GM23338 (cell line): ENCODE measurements around the gene RNF112. TPM values are rescaled to one million over a fixed set of nuclear protein-coding genes. Genes with fewer than 3 reads are reported as not detected.

Source experiments
- ATAC-seq: fragments of 200-7000 bp; cut with Tn5 transposase; 3 replicates; pipeline ENCODE4 v1.9.1; 2020
- DNase-seq: peaks from one replicate; pipeline ENCODE4 v3.0.0-alpha.2; 2015; ENCODE audit warnings: low spot score
- H2AFZ ChIP-seq: fragments of 200-600 bp; sonication (generic); 2 replicates; pipeline ENCODE4 v1.8.0; 2016; ENCODE audit warnings: antibody characterized with exemption, mild to moderate bottlenecking, moderate library complexity
- H3F3A ChIP-seq: fragments of 200-600 bp; sonication (generic); replicated peaks from 2 replicates; pipeline ENCODE4 v1.8.0; 2017; ENCODE audit warnings: antibody characterized with exemption, mixed run types, low read depth
- H3K27ac ChIP-seq: fragments of 200-600 bp; sonication (generic); 2 replicates; pipeline ENCODE4 v1.6.1; 2016; ENCODE audit warnings: low read depth
- H3K27me3 ChIP-seq: fragments of 200-600 bp; sonication (generic); 2 replicates; pipeline ENCODE4 v1.8.0; 2016; ENCODE audit warnings: mild to moderate bottlenecking, mixed run types, moderate library complexity; ENCODE audit not compliant: insufficient read depth
- H3K36me3 ChIP-seq: fragments of 200-600 bp; sonication (generic); 2 replicates; pipeline ENCODE4 v1.8.0; 2016; ENCODE audit warnings: mild to moderate bottlenecking; ENCODE audit not compliant: insufficient read depth
- H3K4me1 ChIP-seq: fragments of 200-600 bp; sonication (generic); 2 replicates; pipeline ENCODE4 v1.8.0; 2016; ENCODE audit warnings: mild to moderate bottlenecking, moderate library complexity; ENCODE audit not compliant: insufficient read depth
- H3K4me2 ChIP-seq: fragments of 200-600 bp; sonication (generic); 2 replicates; pipeline ENCODE4 v1.7.1; 2017; ENCODE audit warnings: mixed run types
- H3K4me3 ChIP-seq: fragments of 200-600 bp; sonication (generic); 2 replicates; pipeline ENCODE4 v1.6.1; 2016; ENCODE audit warnings: mixed run types
- H3K79me2 ChIP-seq: fragments of 200-600 bp; sonication (generic); replicated peaks from 2 replicates; pipeline ENCODE4 v1.8.0; 2017; ENCODE audit warnings: mild to moderate bottlenecking; ENCODE audit not compliant: insufficient read depth
- H3K9me2 ChIP-seq: fragments of 200-600 bp; sonication (generic); 2 replicates; pipeline ENCODE4 v1.8.0; 2017; ENCODE audit not compliant: insufficient read depth
- H4K20me1 ChIP-seq: fragments of 200-600 bp; sonication (generic); replicated peaks from 2 replicates; pipeline ENCODE4 v1.8.0; 2017; ENCODE audit warnings: mild to moderate bottlenecking; ENCODE audit not compliant: insufficient read depth
- H3K27ac Mint-ChIP-seq: 2 replicates; pipeline ENCODE4 v1.8.0; 2020; ENCODE audit warnings: inconsistent platforms, mild to moderate bottlenecking, moderate library complexity, mixed read lengths
- H3K27me3 Mint-ChIP-seq: 3 replicates; pipeline ENCODE4 v1.8.0; 2022; ENCODE audit warnings: low read depth, mild to moderate bottlenecking, moderate library complexity, mixed read lengths, inconsistent platforms; ENCODE audit not compliant: insufficient read depth, poor library complexity
- H3K36me3 Mint-ChIP-seq: 3 replicates; pipeline ENCODE4 v1.8.0; 2021; ENCODE audit warnings: low read depth, mild to moderate bottlenecking, inconsistent platforms, moderate library complexity, mixed read lengths
- H3K4me1 Mint-ChIP-seq: 3 replicates; pipeline ENCODE4 v1.8.0; 2020; ENCODE audit warnings: mild to moderate bottlenecking, inconsistent platforms, mixed read lengths
- H3K4me3 Mint-ChIP-seq: 3 replicates; pipeline ENCODE4 v1.8.0; 2021; ENCODE audit warnings: moderate library complexity, mild to moderate bottlenecking, inconsistent platforms, mixed read lengths
- H3K9me3 Mint-ChIP-seq: 3 replicates; pipeline ENCODE4 v1.8.0; 2020; ENCODE audit warnings: moderate library complexity, mild to moderate bottlenecking, inconsistent platforms, mixed read lengths
- CREB1 ChIP-seq: fragments of 250-450 bp; sonication (Bioruptor Pico); IDR thresholded peaks from 2 replicates; pipeline ENCODE4 v1.5.0; 2020; ENCODE audit warnings: low read depth, mild to moderate bottlenecking, moderate library complexity
- EZH2 ChIP-seq: fragments of 200-600 bp; sonication (generic); IDR thresholded peaks from one replicate; pipeline ENCODE4 v1.8.0; 2017; ENCODE audit warnings: antibody characterized with exemption, mild to moderate bottlenecking, low read depth; ENCODE audit not compliant: unreplicated experiment
- EZH2phosphoT487 ChIP-seq: fragments of 200-600 bp; sonication (generic); IDR thresholded peaks from one replicate; pipeline ENCODE4 v1.8.1; 2018; ENCODE audit warnings: antibody characterized with exemption; ENCODE audit not compliant: unreplicated experiment
- JUNB ChIP-seq: IDR thresholded peaks from one replicate; pipeline ENCODE4 v1.6.1; 2016; ENCODE audit warnings: antibody characterized with exemption; ENCODE audit not compliant: unreplicated experiment
- NANOG ChIP-seq: IDR thresholded peaks from 2 replicates; pipeline ENCODE4 v1.6.1; 2016; ENCODE audit warnings: antibody characterized with exemption, borderline replicate concordance
- POLR2AphosphoS5 ChIP-seq: IDR thresholded peaks from 2 replicates; pipeline ENCODE4 v1.6.1; 2016; ENCODE audit warnings: antibody characterized with exemption, low read depth
- STAT1 ChIP-seq: IDR thresholded peaks from one replicate; pipeline ENCODE4 v1.6.1; 2016; ENCODE audit warnings: antibody characterized with exemption; ENCODE audit not compliant: unreplicated experiment
- ZNF114 ChIP-seq: fragments of 250-450 bp; sonication (Bioruptor Pico); IDR thresholded peaks from 2 replicates; pipeline ENCODE4 v1.5.0; 2020; ENCODE audit warnings: mild to moderate bottlenecking, moderate library complexity
- ZNF331 ChIP-seq: fragments of 250-450 bp; sonication (Bioruptor Pico); IDR thresholded peaks from 2 replicates; pipeline ENCODE4 v1.5.0; 2020; ENCODE audit warnings: low read depth, mild to moderate bottlenecking, moderate library complexity
- polyA plus RNA-seq: library from polyadenylated mRNA; unstranded; fragments of >200 nt; fragmentation: Nextera tagmentation; extraction: Ambion mirVana; gene quantifications from 2 replicates; pipeline ENCODE4 v1.2.1, GENCODE V29; 2016
- total RNA-seq: library from RNA; depleted of rRNA; stranded (reverse); fragments of >200 nt; shearing (Covaris generic); gene quantifications from 2 replicates; pipeline ENCODE4 v1.2.3, GENCODE V29; 2014
- TF ChIP-seq, protein P1 (sequence below), 2 experiments: fragments of 200-600 bp in 1 of 2; sonication (generic) in 1 of 2; conservative IDR thresholded peaks; 2 replicates each; pipeline versions ENCODE4 v1.5.1 to v1.6.1; 2016 to 2017; ENCODE audit warnings: antibody characterized with exemption in 2 of 2, low read depth in 2 of 2, mild to moderate bottlenecking in 2 of 2, moderate library complexity in 1 of 2
- TF ChIP-seq, protein P2 (sequence below): fragments of 250-450 bp; sonication (Bioruptor Pico); IDR thresholded peaks from 2 replicates; pipeline ENCODE4 v1.5.0; 2020; ENCODE audit warnings: mild to moderate bottlenecking, moderate library complexity
- TF ChIP-seq, protein P3 (sequence below): IDR thresholded peaks from 2 replicates; pipeline ENCODE4 v1.6.1; 2016; ENCODE audit warnings: antibody characterized with exemption
- TF ChIP-seq, protein P4 (sequence below): IDR thresholded peaks from one replicate; pipeline ENCODE4 v1.6.1; 2018; ENCODE audit warnings: antibody characterized with exemption; ENCODE audit not compliant: unreplicated experiment

Gene RNF112
- total and polyA plus RNA-seq, 2 experiments from 2014 or later = 0.42 to 4.1 TPM

DNA sequence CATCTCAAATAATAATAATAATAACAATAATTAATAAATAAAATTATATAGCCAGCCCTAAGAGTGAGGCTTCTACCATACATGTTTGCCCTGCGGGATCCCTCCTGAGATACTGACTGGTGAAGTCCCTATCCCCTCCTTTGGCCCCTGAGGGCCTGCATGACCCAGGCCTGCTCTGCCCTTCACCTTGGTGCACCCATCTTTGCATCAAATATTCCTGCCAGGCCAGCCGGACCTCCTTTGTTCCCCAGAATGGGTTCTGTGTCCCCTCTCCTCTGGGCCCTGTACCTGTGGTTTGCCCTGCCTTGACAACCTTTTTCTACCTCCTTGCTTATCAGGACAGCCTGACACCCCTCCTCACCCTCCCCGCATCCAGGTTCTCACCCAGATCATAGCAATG, 2.0 kb upstream of the RNF112 start:
- Mint-ChIP-seq H3K4me3 (no peak overlapping the region), H3K4me1 (peaks cover 17% of the 10 kb centered on the region), H3K36me3 (no peaks in the 10 kb centered on the region), H3K9me3 (no peaks in the 10 kb centered on the region), H3K27me3 (peaks cover 16% of the 10 kb centered on the region), H3K27ac (no peak overlapping the region)
- Histone ChIP-seq H3K27me3 (no peaks in the 10 kb centered on the region), H3K9me2 (0 out of 2 replicates have a peak, but pooled peaks cover 2% of the 10 kb centered on the region), H3K4me2 (no peak overlapping the region), H2AFZ (no peak overlapping the region), H3K4me3 (no peak overlapping the region), H3F3A (no peaks in the 10 kb centered on the region), H3K4me1 (peaks cover 15% of the 10 kb centered on the region), H3K79me2 (no peaks in the 10 kb centered on the region), H3K36me3 (no peaks in the 10 kb centered on the region), H4K20me1 (no peaks in the 10 kb centered on the region), H3K27ac (no peak overlapping the region)
- DNase-seq = no peak
- no peak for ATAC-seq
- TF ChIP-seq, protein P1, sequence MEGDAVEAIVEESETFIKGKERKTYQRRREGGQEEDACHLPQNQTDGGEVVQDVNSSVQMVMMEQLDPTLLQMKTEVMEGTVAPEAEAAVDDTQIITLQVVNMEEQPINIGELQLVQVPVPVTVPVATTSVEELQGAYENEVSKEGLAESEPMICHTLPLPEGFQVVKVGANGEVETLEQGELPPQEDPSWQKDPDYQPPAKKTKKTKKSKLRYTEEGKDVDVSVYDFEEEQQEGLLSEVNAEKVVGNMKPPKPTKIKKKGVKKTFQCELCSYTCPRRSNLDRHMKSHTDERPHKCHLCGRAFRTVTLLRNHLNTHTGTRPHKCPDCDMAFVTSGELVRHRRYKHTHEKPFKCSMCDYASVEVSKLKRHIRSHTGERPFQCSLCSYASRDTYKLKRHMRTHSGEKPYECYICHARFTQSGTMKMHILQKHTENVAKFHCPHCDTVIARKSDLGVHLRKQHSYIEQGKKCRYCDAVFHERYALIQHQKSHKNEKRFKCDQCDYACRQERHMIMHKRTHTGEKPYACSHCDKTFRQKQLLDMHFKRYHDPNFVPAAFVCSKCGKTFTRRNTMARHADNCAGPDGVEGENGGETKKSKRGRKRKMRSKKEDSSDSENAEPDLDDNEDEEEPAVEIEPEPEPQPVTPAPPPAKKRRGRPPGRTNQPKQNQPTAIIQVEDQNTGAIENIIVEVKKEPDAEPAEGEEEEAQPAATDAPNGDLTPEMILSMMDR (conservative IDR thresholded peaks at IDR 0.05; ENCODE audit: low read depth in 2 of 2) = no peak
- TF ChIP-seq, protein P2, sequence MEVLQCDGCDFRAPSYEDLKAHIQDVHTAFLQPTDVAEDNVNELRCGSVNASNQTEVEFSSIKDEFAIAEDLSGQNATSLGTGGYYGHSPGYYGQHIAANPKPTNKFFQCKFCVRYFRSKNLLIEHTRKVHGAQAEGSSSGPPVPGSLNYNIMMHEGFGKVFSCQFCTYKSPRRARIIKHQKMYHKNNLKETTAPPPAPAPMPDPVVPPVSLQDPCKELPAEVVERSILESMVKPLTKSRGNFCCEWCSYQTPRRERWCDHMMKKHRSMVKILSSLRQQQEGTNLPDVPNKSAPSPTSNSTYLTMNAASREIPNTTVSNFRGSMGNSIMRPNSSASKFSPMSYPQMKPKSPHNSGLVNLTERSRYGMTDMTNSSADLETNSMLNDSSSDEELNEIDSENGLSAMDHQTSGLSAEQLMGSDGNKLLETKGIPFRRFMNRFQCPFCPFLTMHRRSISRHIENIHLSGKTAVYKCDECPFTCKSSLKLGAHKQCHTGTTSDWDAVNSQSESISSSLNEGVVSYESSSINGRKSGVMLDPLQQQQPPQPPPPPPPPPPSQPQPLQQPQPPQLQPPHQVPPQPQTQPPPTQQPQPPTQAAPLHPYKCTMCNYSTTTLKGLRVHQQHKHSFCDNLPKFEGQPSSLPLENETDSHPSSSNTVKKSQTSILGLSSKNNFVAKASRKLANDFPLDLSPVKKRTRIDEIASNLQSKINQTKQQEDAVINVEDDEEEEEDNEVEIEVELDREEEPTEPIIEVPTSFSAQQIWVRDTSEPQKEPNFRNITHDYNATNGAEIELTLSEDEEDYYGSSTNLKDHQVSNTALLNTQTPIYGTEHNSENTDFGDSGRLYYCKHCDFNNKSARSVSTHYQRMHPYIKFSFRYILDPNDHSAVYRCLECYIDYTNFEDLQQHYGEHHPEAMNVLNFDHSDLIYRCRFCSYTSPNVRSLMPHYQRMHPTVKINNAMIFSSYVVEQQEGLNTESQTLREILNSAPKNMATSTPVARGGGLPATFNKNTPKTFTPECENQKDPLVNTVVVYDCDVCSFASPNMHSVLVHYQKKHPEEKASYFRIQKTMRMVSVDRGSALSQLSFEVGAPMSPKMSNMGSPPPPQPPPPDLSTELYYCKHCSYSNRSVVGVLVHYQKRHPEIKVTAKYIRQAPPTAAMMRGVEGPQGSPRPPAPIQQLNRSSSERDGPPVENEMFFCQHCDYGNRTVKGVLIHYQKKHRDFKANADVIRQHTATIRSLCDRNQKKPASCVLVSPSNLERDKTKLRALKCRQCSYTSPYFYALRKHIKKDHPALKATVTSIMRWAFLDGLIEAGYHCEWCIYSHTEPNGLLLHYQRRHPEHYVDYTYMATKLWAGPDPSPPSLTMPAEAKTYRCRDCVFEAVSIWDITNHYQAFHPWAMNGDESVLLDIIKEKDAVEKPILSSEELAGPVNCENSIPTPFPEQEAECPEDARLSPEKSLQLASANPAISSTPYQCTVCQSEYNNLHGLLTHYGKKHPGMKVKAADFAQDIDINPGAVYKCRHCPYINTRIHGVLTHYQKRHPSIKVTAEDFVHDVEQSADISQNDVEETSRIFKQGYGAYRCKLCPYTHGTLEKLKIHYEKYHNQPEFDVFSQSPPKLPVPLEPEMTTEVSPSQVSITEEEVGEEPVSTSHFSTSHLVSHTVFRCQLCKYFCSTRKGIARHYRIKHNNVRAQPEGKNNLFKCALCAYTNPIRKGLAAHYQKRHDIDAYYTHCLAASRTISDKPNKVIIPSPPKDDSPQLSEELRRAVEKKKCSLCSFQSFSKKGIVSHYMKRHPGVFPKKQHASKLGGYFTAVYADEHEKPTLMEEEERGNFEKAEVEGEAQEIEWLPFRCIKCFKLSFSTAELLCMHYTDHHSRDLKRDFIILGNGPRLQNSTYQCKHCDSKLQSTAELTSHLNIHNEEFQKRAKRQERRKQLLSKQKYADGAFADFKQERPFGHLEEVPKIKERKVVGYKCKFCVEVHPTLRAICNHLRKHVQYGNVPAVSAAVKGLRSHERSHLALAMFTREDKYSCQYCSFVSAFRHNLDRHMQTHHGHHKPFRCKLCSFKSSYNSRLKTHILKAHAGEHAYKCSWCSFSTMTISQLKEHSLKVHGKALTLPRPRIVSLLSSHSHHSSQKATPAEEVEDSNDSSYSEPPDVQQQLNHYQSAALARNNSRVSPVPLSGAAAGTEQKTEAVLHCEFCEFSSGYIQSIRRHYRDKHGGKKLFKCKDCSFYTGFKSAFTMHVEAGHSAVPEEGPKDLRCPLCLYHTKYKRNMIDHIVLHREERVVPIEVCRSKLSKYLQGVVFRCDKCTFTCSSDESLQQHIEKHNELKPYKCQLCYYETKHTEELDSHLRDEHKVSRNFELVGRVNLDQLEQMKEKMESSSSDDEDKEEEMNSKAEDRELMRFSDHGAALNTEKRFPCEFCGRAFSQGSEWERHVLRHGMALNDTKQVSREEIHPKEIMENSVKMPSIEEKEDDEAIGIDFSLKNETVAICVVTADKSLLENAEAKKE (CRISPR knock-in tag) = no peak
- no peak for TF ChIP-seq ZNF114 (CRISPR knock-in tag)
- TF ChIP-seq NANOG = no peak
- no peak for TF ChIP-seq JUNB
- TF ChIP-seq EZH2 = no peak
- TF ChIP-seq STAT1 = no peak
- TF ChIP-seq ZNF331 (CRISPR knock-in tag) = no peak
- no peak for TF ChIP-seq POLR2AphosphoS5
- no peak for TF ChIP-seq EZH2phosphoT487
- TF ChIP-seq CREB1 (CRISPR knock-in tag) = no peak
- TF ChIP-seq, protein P3, sequence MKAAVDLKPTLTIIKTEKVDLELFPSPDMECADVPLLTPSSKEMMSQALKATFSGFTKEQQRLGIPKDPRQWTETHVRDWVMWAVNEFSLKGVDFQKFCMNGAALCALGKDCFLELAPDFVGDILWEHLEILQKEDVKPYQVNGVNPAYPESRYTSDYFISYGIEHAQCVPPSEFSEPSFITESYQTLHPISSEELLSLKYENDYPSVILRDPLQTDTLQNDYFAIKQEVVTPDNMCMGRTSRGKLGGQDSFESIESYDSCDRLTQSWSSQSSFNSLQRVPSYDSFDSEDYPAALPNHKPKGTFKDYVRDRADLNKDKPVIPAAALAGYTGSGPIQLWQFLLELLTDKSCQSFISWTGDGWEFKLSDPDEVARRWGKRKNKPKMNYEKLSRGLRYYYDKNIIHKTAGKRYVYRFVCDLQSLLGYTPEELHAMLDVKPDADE = no peak
- TF ChIP-seq, protein P4, sequence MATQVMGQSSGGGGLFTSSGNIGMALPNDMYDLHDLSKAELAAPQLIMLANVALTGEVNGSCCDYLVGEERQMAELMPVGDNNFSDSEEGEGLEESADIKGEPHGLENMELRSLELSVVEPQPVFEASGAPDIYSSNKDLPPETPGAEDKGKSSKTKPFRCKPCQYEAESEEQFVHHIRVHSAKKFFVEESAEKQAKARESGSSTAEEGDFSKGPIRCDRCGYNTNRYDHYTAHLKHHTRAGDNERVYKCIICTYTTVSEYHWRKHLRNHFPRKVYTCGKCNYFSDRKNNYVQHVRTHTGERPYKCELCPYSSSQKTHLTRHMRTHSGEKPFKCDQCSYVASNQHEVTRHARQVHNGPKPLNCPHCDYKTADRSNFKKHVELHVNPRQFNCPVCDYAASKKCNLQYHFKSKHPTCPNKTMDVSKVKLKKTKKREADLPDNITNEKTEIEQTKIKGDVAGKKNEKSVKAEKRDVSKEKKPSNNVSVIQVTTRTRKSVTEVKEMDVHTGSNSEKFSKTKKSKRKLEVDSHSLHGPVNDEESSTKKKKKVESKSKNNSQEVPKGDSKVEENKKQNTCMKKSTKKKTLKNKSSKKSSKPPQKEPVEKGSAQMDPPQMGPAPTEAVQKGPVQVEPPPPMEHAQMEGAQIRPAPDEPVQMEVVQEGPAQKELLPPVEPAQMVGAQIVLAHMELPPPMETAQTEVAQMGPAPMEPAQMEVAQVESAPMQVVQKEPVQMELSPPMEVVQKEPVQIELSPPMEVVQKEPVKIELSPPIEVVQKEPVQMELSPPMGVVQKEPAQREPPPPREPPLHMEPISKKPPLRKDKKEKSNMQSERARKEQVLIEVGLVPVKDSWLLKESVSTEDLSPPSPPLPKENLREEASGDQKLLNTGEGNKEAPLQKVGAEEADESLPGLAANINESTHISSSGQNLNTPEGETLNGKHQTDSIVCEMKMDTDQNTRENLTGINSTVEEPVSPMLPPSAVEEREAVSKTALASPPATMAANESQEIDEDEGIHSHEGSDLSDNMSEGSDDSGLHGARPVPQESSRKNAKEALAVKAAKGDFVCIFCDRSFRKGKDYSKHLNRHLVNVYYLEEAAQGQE = no peak
